NCI-H128 (cell line): Measurements from ENCODE around the gene BCAR3.
"Not testable (repeated sequence)": the region's sequence is repeated elsewhere in the genome, so short reads cannot be mapped to it uniquely, and the experiment has no call there.

Experiments used
- DNase-seq: peaks from one replicate; lab custom pipeline; 2025; ENCODE audit not compliant: unreplicated experiment; lab: John Stamatoyannopoulos, UW

BCAR3 gene

GRCh38 chr1:93707956-93708355, 26.3 kb upstream of the BCAR3 start:
- no peak for DNase-seq

- no peak for DNase-seq
These were observed 24.4 kb upstream of the BCAR3 start for GRCh38 chr1:93705892-93706500.

GRCh38 chr1:93704052-93704451, 22.4 kb upstream of the BCAR3 start:
- DNase-seq: no peak

GRCh38 chr1:93703643-93704042, 22.0 kb upstream of the BCAR3 start:
- no peak for DNase-seq

- no peak for DNase-seq
These were observed 21.2 kb upstream of the BCAR3 start for GRCh38 chr1:93702828-93703183.

GRCh38 chr1:93702111-93702827, 20.6 kb upstream of the BCAR3 start:
- DNase-seq: peak; percentile 23

- no peak for DNase-seq
These were observed 20.0 kb upstream of the BCAR3 start for GRCh38 chr1:93701629-93702028.

- DNase-seq: no peak
These were observed 19.2 kb upstream of the BCAR3 start for GRCh38 chr1:93700532-93701469.

- DNase-seq: no peak
These were observed 18.0 kb upstream of the BCAR3 start for GRCh38 chr1:93699503-93700168.

GRCh38 chr1:93699049-93699384, 17.4 kb upstream of the BCAR3 start:
- no peak for DNase-seq

- no peak for DNase-seq
These were observed 16.9 kb upstream of the BCAR3 start for GRCh38 chr1:93698329-93699048.

- DNase-seq: not testable (repeated sequence)
These were observed 15.9 kb upstream of the BCAR3 start for GRCh38 chr1:93697566-93697965.

GRCh38 chr1:93695411-93696005, 13.9 kb upstream of the BCAR3 start:
- no peak for DNase-seq

GRCh38 chr1:93694819-93695218, 13.2 kb upstream of the BCAR3 start:
- no peak for DNase-seq

- DNase-seq: no peak
These were observed 12.4 kb upstream of the BCAR3 start for GRCh38 chr1:93694039-93694438.

GRCh38 chr1:93692983-93693591, 11.4 kb upstream of the BCAR3 start:
- no peak for DNase-seq

- no peak for DNase-seq
These were observed 10.8 kb upstream of the BCAR3 start for GRCh38 chr1:93692451-93692861.

GRCh38 chr1:93692026-93692425, 10.4 kb upstream of the BCAR3 start:
- no peak for DNase-seq

- no peak for DNase-seq
These were observed 9.5 kb upstream of the BCAR3 start for GRCh38 chr1:93690921-93691789.
